NCI-H1092 treated with DMSO at 0.1 percent for 48 hours (cell line): ENCODE results near the gene GNRH2.
A peak's percentile ranks its signal among the peaks of the same experiment; 100 is the strongest.
"Not testable (repeated sequence)": the region's sequence is repeated elsewhere in the genome, so short reads cannot be mapped to it uniquely, and the experiment has no call there.

Experiments
- DNase-seq: peaks from one replicate; lab custom pipeline; 2025; lab: John Stamatoyannopoulos, UW

Gene GNRH2, protein sequence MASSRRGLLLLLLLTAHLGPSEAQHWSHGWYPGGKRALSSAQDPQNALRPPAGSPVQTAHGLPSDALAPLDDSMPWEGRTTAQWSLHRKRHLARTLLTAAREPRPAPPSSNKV

GRCh38 chr20:3043322-3043721 is at the start of gene GNRH2:
Gene GNRH2, plus strand, starts transcription at chr20:3043622. Its CDS starts 793 bp downstream, at chr20:3044415.
- no peak for DNase-seq

DNA sequence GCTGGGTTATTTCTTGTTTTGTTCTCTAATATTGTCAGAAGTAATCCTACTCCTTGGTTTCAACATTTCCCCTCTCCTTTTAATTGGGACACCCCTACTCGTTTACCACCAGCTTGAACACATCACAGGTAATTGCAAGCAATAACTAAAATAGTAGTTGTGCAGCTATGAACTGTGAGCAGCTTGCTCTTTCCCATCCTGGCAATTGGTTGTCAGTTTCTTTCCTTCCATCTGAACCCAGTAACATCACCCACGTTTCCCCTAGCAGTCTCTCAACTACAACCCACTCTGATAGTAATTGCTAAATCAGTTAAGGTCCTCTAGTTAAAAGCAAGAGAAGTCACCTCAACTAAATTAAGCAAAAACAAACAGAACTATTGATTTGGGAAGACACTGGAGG is 47.6 kb upstream of the GNRH2 start:
- DNase-seq: no peak

GRCh38 chr20:2998728-2999127 is 44.7 kb upstream of the GNRH2 start:
- DNase-seq: no peak

GRCh38 chr20:3000852-3001523 is 42.4 kb upstream of the GNRH2 start:
- DNase-seq: peak; percentile 33

DNA sequence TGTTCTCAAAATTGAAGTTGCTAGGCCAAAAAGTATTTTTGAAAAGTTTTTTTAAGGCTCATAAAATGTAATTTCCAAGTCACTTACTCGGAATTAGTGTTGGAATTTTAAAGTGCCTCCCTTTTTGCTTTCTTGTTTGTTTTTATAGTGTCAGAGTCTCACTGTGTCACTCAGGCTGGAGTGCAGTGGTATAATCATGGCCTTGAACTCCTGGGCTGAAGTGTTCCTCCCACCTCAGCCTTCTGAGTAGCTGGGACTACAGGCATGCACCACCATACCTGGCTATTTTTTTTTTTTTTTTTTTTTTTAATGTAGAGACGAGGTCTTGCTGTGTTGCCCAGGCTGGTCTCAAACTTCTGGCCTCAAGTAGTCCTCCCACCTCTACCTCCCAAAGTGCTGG is 40.0 kb upstream of the GNRH2 start:
- no peak for DNase-seq

DNA sequence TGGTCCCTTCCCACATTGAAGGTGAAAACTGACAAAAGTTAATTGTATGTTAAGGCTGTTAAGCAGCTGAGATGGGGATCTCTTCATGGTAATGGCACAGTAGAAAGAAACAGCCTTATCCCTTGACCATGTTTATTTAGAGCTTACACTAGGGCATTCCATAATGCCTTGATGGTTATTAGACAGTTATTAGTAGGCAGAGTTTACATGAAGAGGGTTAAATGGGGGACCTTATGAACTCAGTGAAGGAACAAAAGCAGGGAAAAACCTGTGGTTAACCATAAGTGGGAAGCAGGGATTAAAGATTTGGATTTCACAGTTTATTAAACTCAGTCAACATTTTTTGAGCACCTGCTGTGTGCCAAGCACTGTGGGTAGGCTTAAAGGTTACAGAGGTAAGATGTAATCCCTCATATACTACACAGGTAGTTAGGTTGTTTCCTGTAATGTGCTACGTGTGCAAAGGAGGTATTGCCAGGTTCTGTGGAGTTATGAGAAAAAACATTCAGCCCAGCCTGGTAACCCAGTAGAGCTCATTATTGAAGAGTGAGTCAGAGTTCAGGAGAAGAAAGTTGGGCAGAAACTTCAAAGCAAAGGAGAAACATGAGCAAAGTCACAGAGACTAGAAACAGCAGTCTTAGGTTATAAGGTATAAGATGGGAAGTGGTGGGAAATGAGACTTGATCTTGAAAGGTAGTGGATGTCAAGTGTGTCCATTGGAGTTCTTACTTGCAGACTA is 32.3 kb upstream of the GNRH2 start:
- DNase-seq: no peak

DNA sequence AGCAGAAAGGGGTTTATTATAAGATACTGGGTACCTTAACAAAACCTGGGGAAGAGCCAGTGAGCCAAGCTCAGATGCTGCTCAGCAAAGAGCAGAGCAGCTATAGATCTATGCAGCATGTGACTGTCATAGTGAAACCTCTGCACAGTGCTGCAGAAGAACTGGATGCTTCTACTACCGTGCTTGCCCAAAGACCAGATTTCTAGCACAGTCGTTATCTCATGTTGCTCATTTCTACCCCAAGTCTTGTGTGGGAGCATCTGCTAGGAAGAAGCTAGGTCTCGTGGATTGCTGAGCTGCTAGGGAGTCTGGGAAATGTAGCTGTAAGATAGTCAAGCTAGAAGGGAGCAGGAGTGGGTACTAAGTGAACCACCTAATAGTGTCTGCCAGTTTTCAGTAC is 31.7 kb upstream of the GNRH2 start:
- no peak for DNase-seq

GRCh38 chr20:3013771-3014170 is 29.7 kb upstream of the GNRH2 start:
- no peak for DNase-seq

GRCh38 chr20:3014179-3014578 is 29.2 kb upstream of the GNRH2 start:
- no peak for DNase-seq

- no peak for DNase-seq
These were observed 28.8 kb upstream of the GNRH2 start for GRCh38 chr20:3014662-3015061.

- not testable (repeated sequence) for DNase-seq
These were observed 28.1 kb upstream of the GNRH2 start for GRCh38 chr20:3015302-3015701.

DNA sequence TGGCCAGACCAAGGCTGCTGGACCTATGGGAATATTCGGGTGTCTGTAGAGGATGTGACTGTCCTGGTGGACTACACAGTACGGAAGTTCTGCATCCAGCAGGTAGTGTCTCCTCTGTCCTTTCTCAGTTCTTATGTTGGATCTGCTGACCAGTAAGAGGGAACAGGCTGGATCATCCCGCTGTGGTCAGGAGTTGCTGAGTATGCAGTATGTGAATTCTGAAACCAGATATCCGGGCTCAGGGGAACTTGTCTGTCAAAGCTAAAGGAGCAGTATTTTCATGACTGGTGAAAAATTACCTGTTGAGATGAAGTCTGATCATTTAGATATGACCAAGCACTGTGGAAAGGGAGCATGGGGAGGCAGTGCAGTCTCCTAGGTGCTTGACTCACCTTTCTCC is 22.1 kb upstream of the GNRH2 start:
- no peak for DNase-seq

DNA sequence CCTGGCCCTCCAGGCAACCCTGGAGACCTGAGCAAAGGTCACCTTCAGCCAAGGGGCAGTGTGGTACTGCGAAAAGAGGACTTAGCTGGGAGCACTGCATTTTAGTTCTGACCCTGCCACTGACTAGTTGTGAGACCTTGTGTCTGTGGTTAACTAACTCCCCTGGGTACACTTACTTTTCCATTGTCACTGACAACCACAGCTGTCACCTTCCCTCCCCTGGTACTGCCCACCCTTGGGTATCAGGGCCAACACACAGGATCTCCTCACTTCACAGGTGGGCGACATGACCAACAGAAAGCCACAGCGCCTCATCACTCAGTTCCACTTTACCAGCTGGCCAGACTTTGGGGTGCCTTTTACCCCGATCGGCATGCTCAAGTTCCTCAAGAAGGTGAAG is 21.6 kb upstream of the GNRH2 start:
- no peak for DNase-seq

DNA sequence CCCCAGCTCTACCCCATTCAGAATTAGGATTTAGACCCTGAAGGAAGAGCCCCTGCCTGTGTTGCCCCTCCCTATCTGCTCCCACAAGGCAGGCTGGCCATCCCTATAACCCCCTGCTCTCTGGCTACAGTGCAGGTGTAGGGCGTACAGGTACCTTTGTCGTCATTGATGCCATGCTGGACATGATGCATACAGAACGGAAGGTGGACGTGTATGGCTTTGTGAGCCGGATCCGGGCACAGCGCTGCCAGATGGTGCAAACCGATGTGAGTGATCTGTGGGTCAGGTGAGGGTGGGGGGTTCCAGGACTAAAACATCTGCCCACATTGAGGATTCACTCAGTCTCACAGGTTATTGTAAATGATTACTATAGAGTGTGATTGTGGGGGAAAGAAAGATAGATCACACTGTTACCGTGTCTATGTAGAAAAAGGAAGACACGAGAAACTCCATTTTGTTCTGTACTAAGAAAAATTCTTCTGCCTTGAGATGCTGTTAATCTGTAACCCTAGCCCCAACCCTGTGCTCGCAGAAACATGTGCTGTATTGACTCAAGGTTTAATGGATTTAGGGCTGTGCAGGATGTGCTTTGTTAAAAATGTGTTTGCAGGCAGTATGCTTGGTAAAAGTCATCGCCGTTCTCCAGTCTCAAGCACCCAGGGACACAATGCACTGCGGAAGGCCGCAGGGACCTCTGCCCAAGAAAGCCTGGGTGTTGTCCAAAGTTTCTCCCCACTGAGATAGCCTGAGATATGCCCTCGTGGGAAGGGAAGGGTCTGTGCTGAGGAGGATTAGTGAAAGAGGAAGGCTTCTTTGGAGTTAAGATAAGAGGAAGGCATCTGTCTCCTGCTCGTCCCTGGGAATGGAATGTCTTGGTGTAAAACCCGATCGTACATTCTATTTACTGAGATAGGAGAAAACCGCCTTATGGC is 20.6 kb upstream of the GNRH2 start:
- DNase-seq: not testable (repeated sequence)

DNA sequence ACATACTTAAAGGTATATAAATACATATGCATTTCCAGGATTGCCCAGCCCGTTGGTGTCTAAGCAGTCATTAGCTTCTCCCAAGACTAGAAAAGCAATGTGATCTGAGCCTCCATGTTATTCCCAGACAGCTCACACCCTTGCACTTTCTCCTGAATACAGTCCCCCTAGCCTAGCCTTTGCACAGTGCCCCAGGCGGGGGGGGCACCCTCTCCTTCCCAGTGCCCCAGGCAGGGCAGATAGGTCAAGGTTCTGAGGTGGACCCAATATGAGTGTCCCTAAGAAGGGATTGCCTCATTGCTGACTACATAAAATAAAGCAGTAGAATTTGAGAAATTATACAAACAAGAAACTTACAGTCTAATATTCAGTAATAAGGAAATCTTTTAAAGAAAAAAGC is 15.4 kb upstream of the GNRH2 start:
- DNase-seq: no peak

- no peak for DNase-seq
These were observed 11.8 kb upstream of the GNRH2 start for GRCh38 chr20:3031524-3032147.

GRCh38 chr20:3032624-3033023 is 10.8 kb upstream of the GNRH2 start:
- no peak for DNase-seq

DNA sequence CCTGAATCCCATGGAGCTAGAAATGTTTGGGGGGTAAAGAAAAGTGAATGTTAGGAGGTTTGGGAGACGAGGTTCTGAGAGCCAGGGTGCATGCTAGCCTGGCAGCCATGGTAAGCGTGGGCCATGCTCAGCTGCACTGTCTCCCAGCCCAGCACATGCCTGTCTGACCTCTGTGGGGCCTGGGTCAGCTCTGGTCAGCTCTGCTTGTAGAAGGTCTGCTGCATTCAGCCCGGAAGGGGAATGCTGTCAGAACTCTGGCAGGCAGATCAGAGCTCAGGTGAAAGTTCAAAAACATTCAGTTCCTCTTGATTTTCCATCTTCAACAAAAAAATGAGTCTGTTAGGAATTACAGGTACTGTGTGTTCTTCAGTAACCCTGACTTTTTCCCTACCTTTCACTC is 5.8 kb upstream of the GNRH2 start:
- no peak for DNase-seq

DNA sequence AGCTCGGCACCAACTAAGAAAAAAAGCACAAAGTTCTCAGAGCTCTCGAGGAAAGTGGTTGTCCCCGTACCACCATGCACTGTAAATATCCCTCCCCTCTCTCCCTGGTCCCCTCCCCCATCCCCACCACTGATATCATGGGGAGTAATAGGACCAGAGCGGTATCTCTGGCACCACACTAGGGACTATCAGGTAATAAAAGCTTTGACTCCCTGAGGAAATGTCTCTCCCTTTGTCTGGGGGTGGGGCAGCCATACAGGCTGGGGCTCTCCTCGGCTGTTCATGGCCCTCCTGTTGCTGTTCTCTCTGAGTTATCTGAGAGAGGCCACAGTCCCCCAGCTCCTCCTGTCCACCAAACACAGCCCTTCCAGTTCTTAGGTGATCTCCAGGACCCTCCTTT is 5.0 kb upstream of the GNRH2 start:
- no peak for DNase-seq

DNA sequence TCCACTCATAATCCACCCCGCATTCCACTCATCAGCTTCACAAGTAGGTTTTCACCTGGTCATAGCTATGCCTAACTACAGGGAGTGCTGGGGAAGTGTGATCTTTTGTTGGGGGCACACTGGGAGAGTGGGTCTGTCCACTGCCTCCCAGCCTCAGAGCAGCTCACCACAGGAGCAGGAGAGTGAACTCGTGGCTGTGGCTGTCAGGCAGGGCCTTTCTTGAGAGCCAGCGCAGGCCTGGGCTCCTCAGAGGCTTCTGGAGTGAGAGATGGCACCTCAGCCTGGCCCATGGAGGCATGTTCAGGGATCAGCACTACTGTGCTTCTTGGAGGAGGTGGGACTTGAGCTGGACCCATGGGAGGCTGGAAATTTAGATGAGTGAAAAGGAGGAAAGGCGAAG is 4.0 kb upstream of the GNRH2 start:
- DNase-seq: no peak

DNA sequence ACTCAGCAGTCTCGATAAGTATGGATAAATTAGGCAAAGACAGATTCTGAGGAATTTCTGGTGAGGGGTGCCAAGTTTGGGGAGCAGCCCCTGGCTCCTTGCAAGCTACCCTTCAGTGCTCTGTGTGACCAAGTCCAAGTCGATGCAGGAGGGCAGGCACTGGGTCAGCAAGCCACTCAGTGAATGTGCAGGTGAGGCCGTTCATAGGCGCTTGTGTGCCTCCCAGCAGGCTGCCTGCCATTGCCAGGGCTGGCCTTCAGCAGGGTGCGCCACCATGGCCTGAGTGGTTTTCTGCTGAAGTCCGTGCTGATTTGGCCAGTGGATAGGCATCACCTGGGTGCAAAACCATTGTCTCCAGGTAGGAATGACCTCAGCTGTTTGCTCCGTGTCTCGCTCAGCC is 3.3 kb upstream of the GNRH2 start:
- no peak for DNase-seq

GRCh38 chr20:3041854-3042409 is 1.5 kb upstream of the GNRH2 start:
- DNase-seq: peak; percentile 24
